Measurements from ENCODE around the gene PCSK6. TPM values are rescaled to one million over a fixed set of nuclear protein-coding genes. Genes with fewer than 3 reads are reported as not detected.

The PCSK6 gene
- total RNA-seq, 1 experiment from 2014 or later = 10.6 TPM

GRCh38 chr15:101511717-101512116 lies 22.2 kb upstream of the PCSK6 start:
- peaks cover 10% of the 10 kb centered on the region for H3K9me3 ChIP-seq (ENCODE audit: control insufficient read depth, insufficient read depth, low read depth, low read length)
- no peak for DNase-seq (ENCODE audit: low read depth, low spot score)
- intact Hi-C loops (cut with micrococcal nuclease; ENCODE audit: unreplicated experiment) (no loop called here), in situ Hi-C loops (cut with HindIII; ENCODE audit: low pct_unique_long_range_greater_than_20kb, low sequenced_read_pairs) (no loop called here)
- ATAC-seq = no peak
- no peaks in the 10 kb centered on the region for H3K36me3 ChIP-seq (ENCODE audit: control insufficient read depth, insufficient read depth, low read length)
- no peak overlapping the region for H3K4me3 ChIP-seq (ENCODE audit: low read depth in 2 of 2, low read length in 2 of 2)
- no peaks in the 10 kb centered on the region for H3K4me1 ChIP-seq (ENCODE audit: control insufficient read depth, insufficient read depth, low read length)
- ChIA-PET CTCF (no interaction called here), POLR2A (no interaction called here)
- TF ChIP-seq POLR2AphosphoS5 (IDR thresholded peaks at IDR 0.05; ENCODE audit: low read depth, low read length) (no peak), TCF7L2 (IDR thresholded peaks at IDR 0.05; ENCODE audit: low read depth, low read length) (no peak), REST (IDR thresholded peaks at IDR 0.05; ENCODE audit: insufficient read depth in 1 of 2, low read depth in 2 of 2, low read length in 1 of 2) (no peak), SIN3A (IDR thresholded peaks at IDR 0.05; ENCODE audit: borderline replicate concordance, insufficient read depth, low read depth, low read length) (no peak)
- BruUV-seq (replicated peaks) = no TSS peak
- no peaks in the 10 kb centered on the region for H3K27me3 ChIP-seq (ENCODE audit: control insufficient read depth, insufficient read depth, low read length)
- H3K27ac ChIP-seq (ENCODE audit: low read length) = no peak overlapping the region

GRCh38 chr15:101510212-101511197 lies 21.0 kb upstream of the PCSK6 start:
- Histone ChIP-seq H3K27ac (ENCODE audit: low read length) (no peak overlapping the region), H3K36me3 (ENCODE audit: control insufficient read depth, insufficient read depth, low read length) (no peaks in the 10 kb centered on the region), H3K4me1 (ENCODE audit: control insufficient read depth, insufficient read depth, low read length) (no peaks in the 10 kb centered on the region), H3K4me3 (ENCODE audit: low read depth in 2 of 2, low read length in 2 of 2) (no peak overlapping the region), H3K27me3 (ENCODE audit: control insufficient read depth, insufficient read depth, low read length) (no peaks in the 10 kb centered on the region), H3K9me3 (ENCODE audit: control insufficient read depth, insufficient read depth, low read depth, low read length) (peaks cover 2% of the 10 kb centered on the region)
- in situ Hi-C loops (cut with HindIII; ENCODE audit: low pct_unique_long_range_greater_than_20kb, low sequenced_read_pairs) (no loop called here), intact Hi-C loops (cut with micrococcal nuclease; ENCODE audit: unreplicated experiment) (no loop called here)
- DNase-seq (ENCODE audit: low read depth, low spot score) (no peak), ATAC-seq (no peak)
- BruUV-seq (replicated peaks) = no TSS peak
- POLR2A ChIA-PET = no interaction called here
- TF ChIP-seq POLR2AphosphoS5 (IDR thresholded peaks at IDR 0.05; ENCODE audit: low read depth, low read length) = no peak
- no peak for TF ChIP-seq CTCF (IDR thresholded peaks at IDR 0.05)
- no peak for TF ChIP-seq TCF7L2 (IDR thresholded peaks at IDR 0.05; ENCODE audit: low read depth, low read length)
- no peak for TF ChIP-seq SIN3A (IDR thresholded peaks at IDR 0.05; ENCODE audit: borderline replicate concordance, insufficient read depth, low read depth, low read length)
- no peak for TF ChIP-seq REST (IDR thresholded peaks at IDR 0.05; ENCODE audit: insufficient read depth in 1 of 2, low read depth in 2 of 2, low read length in 1 of 2)
- CTCF ChIA-PET = no interaction called here

All from Panc1 (cell line).